MM.1S (cell line): ENCODE data around the gene SDR42E2.

Experiments
- DNase-seq: peaks from one replicate; pipeline ENCODE4 v3.0.0-alpha.2; 2015
- H2AFZ ChIP-seq: fragments of 300-600 bp; sonication (generic); 2 replicates; pipeline ENCODE4 v1.6.0; 2016; ENCODE audit warnings: antibody characterized with exemption, low read length
- H3F3A ChIP-seq: fragments of 300-600 bp; sonication (generic); 2 replicates; pipeline ENCODE4 v1.6.1; 2016; ENCODE audit warnings: mild to moderate bottlenecking, antibody characterized with exemption, low read length, moderate library complexity, mixed read lengths; ENCODE audit not compliant: insufficient read depth
- H3K27ac ChIP-seq: fragments of 300-600 bp; sonication (generic); 2 replicates; pipeline ENCODE4 v1.5.1; 2016; ENCODE audit warnings: mild to moderate bottlenecking, low read length
- H3K27me3 ChIP-seq: fragments of 300-600 bp; sonication (generic); replicated peaks from 2 replicates; pipeline ENCODE4 v1.6.0; 2016; ENCODE audit warnings: low read length; ENCODE audit not compliant: insufficient read depth
- H3K36me3 ChIP-seq: fragments of 300-600 bp; sonication (generic); replicated peaks from 2 replicates; pipeline ENCODE4 v1.6.1; 2016; ENCODE audit warnings: mild to moderate bottlenecking, low read length, mixed read lengths; ENCODE audit not compliant: insufficient read depth
- H3K4me1 ChIP-seq: fragments of 300-600 bp; sonication (generic); 2 replicates; pipeline ENCODE4 v1.6.1; 2016; ENCODE audit warnings: low read length, mixed read lengths
- H3K4me2 ChIP-seq: fragments of 300-600 bp; sonication (generic); 2 replicates; pipeline ENCODE4 v1.6.0; 2016; ENCODE audit warnings: low read depth, low read length
- H3K4me3 ChIP-seq: fragments of 300-600 bp; sonication (generic); 2 replicates; pipeline ENCODE4 v1.5.1; 2016; ENCODE audit warnings: low read length, mixed read lengths
- H3K79me2 ChIP-seq: fragments of 300-600 bp; sonication (generic); 2 replicates; pipeline ENCODE4 v1.6.1; 2016; ENCODE audit warnings: mixed run types, low read length, mixed read lengths
- H3K9ac ChIP-seq: fragments of 300-600 bp; sonication (generic); 2 replicates; pipeline ENCODE4 v1.6.1; 2016; ENCODE audit warnings: low read length, mixed read lengths
- H3K9me2 ChIP-seq: fragments of 300-600 bp; sonication (generic); replicated peaks from 2 replicates; pipeline ENCODE4 v1.6.1; 2016; ENCODE audit warnings: mild to moderate bottlenecking, low read length, mixed read lengths; ENCODE audit not compliant: insufficient read depth
- H3K9me3 ChIP-seq: fragments of 300-600 bp; sonication (generic); replicated peaks from 2 replicates; pipeline ENCODE4 v1.6.1; 2016; ENCODE audit warnings: mild to moderate bottlenecking, low read length, mixed read lengths; ENCODE audit not compliant: insufficient read depth
- H4K20me1 ChIP-seq: fragments of 300-600 bp; sonication (generic); 2 replicates; pipeline ENCODE4 v1.6.1; 2016; ENCODE audit warnings: mild to moderate bottlenecking, low read length, moderate library complexity, mixed read lengths; ENCODE audit not compliant: insufficient read depth
- EZH2 ChIP-seq: fragments of 300-600 bp; sonication (generic); optimal IDR thresholded peaks from 2 replicates; pipeline ENCODE3; 2017; ENCODE audit warnings: low read depth, mild to moderate bottlenecking, antibody characterized with exemption, low read length, mixed read lengths
- EZH2phosphoT487 ChIP-seq: fragments of 300-600 bp; sonication (generic); IDR thresholded peaks from 2 replicates; pipeline ENCODE4 v1.6.1; 2018; ENCODE audit warnings: antibody characterized with exemption, low read length
- TF ChIP-seq, protein P1 (sequence below): fragments of 300-600 bp; sonication (generic); IDR thresholded peaks from 2 replicates; pipeline ENCODE4 v1.5.1; 2016; ENCODE audit warnings: antibody characterized with exemption, low read length, mixed read lengths

The SDR42E2 gene

GRCh38 chr16:22120440-22120839 is 41.9 kb upstream of the SDR42E2 start:
- Histone ChIP-seq H3K27ac (no peak overlapping the region), H3K9ac (no peak overlapping the region), H3K4me1 (no peaks in the 10 kb centered on the region), H3K9me2 (no peaks in the 10 kb centered on the region), H3F3A (no peaks in the 10 kb centered on the region), H3K4me3 (no peak overlapping the region), H3K36me3 (no peaks in the 10 kb centered on the region), H4K20me1 (no peaks in the 10 kb centered on the region), H3K4me2 (no peak overlapping the region), H2AFZ (no peak overlapping the region), H3K79me2 (no peaks in the 10 kb centered on the region), H3K27me3 (no peaks in the 10 kb centered on the region), H3K9me3 (no peaks in the 10 kb centered on the region)
- no peak for DNase-seq
- TF ChIP-seq, protein P1, sequence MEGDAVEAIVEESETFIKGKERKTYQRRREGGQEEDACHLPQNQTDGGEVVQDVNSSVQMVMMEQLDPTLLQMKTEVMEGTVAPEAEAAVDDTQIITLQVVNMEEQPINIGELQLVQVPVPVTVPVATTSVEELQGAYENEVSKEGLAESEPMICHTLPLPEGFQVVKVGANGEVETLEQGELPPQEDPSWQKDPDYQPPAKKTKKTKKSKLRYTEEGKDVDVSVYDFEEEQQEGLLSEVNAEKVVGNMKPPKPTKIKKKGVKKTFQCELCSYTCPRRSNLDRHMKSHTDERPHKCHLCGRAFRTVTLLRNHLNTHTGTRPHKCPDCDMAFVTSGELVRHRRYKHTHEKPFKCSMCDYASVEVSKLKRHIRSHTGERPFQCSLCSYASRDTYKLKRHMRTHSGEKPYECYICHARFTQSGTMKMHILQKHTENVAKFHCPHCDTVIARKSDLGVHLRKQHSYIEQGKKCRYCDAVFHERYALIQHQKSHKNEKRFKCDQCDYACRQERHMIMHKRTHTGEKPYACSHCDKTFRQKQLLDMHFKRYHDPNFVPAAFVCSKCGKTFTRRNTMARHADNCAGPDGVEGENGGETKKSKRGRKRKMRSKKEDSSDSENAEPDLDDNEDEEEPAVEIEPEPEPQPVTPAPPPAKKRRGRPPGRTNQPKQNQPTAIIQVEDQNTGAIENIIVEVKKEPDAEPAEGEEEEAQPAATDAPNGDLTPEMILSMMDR, result no peak
- TF ChIP-seq EZH2, result no peak
- TF ChIP-seq EZH2phosphoT487, result no peak

- Histone ChIP-seq H4K20me1 (no peaks in the 10 kb centered on the region), H3K9me2 (no peaks in the 10 kb centered on the region), H3K4me3 (no peak overlapping the region)
Measured at GRCh38 chr16:22122239-22122638, 40.1 kb upstream of the SDR42E2 start.

GRCh38 chr16:22123146-22123545 is 39.2 kb upstream of the SDR42E2 start:
- no peak for DNase-seq
- Histone ChIP-seq H3K4me3 (no peak overlapping the region), H2AFZ (no peak overlapping the region), H3K4me2 (no peak overlapping the region), H3K9ac (no peak overlapping the region), H3K9me3 (no peaks in the 10 kb centered on the region), H3K79me2 (no peaks in the 10 kb centered on the region), H3K9me2 (no peaks in the 10 kb centered on the region), H3K36me3 (no peaks in the 10 kb centered on the region), H3K27me3 (no peaks in the 10 kb centered on the region), H3K4me1 (no peaks in the 10 kb centered on the region), H3K27ac (no peak overlapping the region), H3F3A (no peaks in the 10 kb centered on the region), H4K20me1 (no peaks in the 10 kb centered on the region)
- TF ChIP-seq EZH2phosphoT487, result no peak
- TF ChIP-seq, protein P1, result no peak; the same call in 1 of the 2 replicates
- no peak for TF ChIP-seq EZH2

More at GRCh38 chr16:22122239-22122638, 40.1 kb upstream of the SDR42E2 start:
- H3K36me3 ChIP-seq, result no peaks in the 10 kb centered on the region
- no peak overlapping the region for H2AFZ ChIP-seq
- H3K9me3 ChIP-seq, result no peaks in the 10 kb centered on the region
- H3K4me1 ChIP-seq, result no peaks in the 10 kb centered on the region
- H3K27ac ChIP-seq, result no peak overlapping the region
- no peak overlapping the region for H3K4me2 ChIP-seq
- TF ChIP-seq EZH2 (no peak), EZH2phosphoT487 (no peak)
- TF ChIP-seq, protein P1, result no peak
- no peak for DNase-seq
- H3K27me3 ChIP-seq, result no peaks in the 10 kb centered on the region
- no peaks in the 10 kb centered on the region for H3F3A ChIP-seq
- no peaks in the 10 kb centered on the region for H3K79me2 ChIP-seq
- H3K9ac ChIP-seq, result no peak overlapping the region
